Panc1 (cell line): ENCODE data around the gene ARFGAP1. TPM values are rescaled to one million over a fixed set of nuclear protein-coding genes. Genes with fewer than 3 reads are reported as not detected.

Experiments used
- ATAC-seq: fragments of 200-7000 bp; cut with Tn5 transposase; 2 replicates; pipeline ENCODE4 v1.9.1; 2020; ENCODE audit warnings: mild to moderate bottlenecking, moderate library complexity
- BruUV-seq: library from RNA; stranded (reverse); fragments of 400-500 nt; replicated peaks from 2 replicates; lab custom pipeline; 2021; lab: Mats Ljungman, UMichigan
- CTCF ChIA-PET: fragments of 300-600 bp; sonication (Branson Sonifier 250); formaldehyde crosslinking; loops from one replicate; lab custom pipeline; 2022; ENCODE audit warnings: antibody characterized with exemption; lab: Charles Lee
- POLR2A ChIA-PET: fragments of 300-600 bp; sonication (Branson Sonifier 250); formaldehyde crosslinking; loops from one replicate; lab custom pipeline; 2022; ENCODE audit warnings: antibody characterized with exemption; lab: Charles Lee
- DNase-seq: peaks from one replicate; pipeline ENCODE4 v3.0.0-alpha.2; 2010; ENCODE audit warnings: low read depth, low spot score
- H3K27ac ChIP-seq: 2 replicates; pipeline ENCODE4 v1.5.1; 2011; ENCODE audit warnings: mild to moderate bottlenecking, low read length, inconsistent platforms
- H3K27me3 ChIP-seq: fragments of 200-500 bp; sonication (Bioruptor generic); 2 replicates; pipeline ENCODE4 v1.6.0; 2014; ENCODE audit warnings: low read length, inconsistent platforms; ENCODE audit not compliant: control insufficient read depth, insufficient read depth
- H3K36me3 ChIP-seq: fragments of 200-500 bp; sonication (Bioruptor generic); 2 replicates; pipeline ENCODE4 v1.5.1; 2014; ENCODE audit warnings: inconsistent platforms, mild to moderate bottlenecking, low read length, moderate library complexity; ENCODE audit not compliant: control insufficient read depth, insufficient read depth
- H3K4me1 ChIP-seq: 2 replicates; pipeline ENCODE4 v1.5.1; 2011; ENCODE audit warnings: inconsistent platforms, mild to moderate bottlenecking, low read length, moderate library complexity; ENCODE audit not compliant: control insufficient read depth, insufficient read depth
- H3K4me3 ChIP-seq, 2 experiments: 2 replicates each; pipeline ENCODE4 v1.5.1; 2011 to 2012; ENCODE audit warnings: low read depth in 2 of 2, low read length in 2 of 2, mild to moderate bottlenecking in 2 of 2, inconsistent platforms in 1 of 2, moderate library complexity in 1 of 2
- H3K9me3 ChIP-seq: fragments of 200-500 bp; sonication (Bioruptor generic); 2 replicates; pipeline ENCODE4 v1.5.1; 2014; ENCODE audit warnings: low read depth, mild to moderate bottlenecking, inconsistent platforms, low read length, moderate library complexity; ENCODE audit not compliant: control insufficient read depth, insufficient read depth
- CTCF ChIP-seq: fragments of 450-650 bp; IDR thresholded peaks from 2 replicates; pipeline ENCODE4 v1.5.1; 2017; ENCODE audit warnings: mild to moderate bottlenecking
- POLR2AphosphoS5 ChIP-seq: IDR thresholded peaks from 2 replicates; pipeline ENCODE4 v1.6.1; 2012; ENCODE audit warnings: mild to moderate bottlenecking, low read depth, low read length, moderate library complexity
- REST ChIP-seq, 2 experiments: IDR thresholded peaks; 2 replicates each; pipeline ENCODE4 v1.6.1; 2011 to 2012; ENCODE audit warnings: low read depth in 2 of 2, control low read depth in 1 of 2, low read length in 1 of 2, mild to moderate bottlenecking in 1 of 2, moderate library complexity in 1 of 2; ENCODE audit not compliant: insufficient read depth in 1 of 2
- SIN3A ChIP-seq: IDR thresholded peaks from 2 replicates; pipeline ENCODE4 v1.6.1; 2012; ENCODE audit warnings: low read depth, mild to moderate bottlenecking, low read length, moderate library complexity, borderline replicate concordance; ENCODE audit not compliant: insufficient read depth
- TCF7L2 ChIP-seq: IDR thresholded peaks from 2 replicates; pipeline ENCODE4 v1.6.1; 2011; ENCODE audit warnings: mild to moderate bottlenecking, low read depth, low read length, inconsistent platforms
- in situ Hi-C: cut with HindIII; loops from 2 replicates; pipeline ENCODE4 v1.10.0; 2016; ENCODE audit warnings: low sequenced_read_pairs, low pct_unique_long_range_greater_than_20kb
- intact Hi-C: fragments of 100-400 bp; cut with micrococcal nuclease; formaldehyde crosslinking; loops from one replicate; pipeline ENCODE4 v1.10.0; 2022; ENCODE audit not compliant: unreplicated experiment
- total RNA-seq: library from RNA; stranded (reverse); gene quantifications from one replicate; pipeline ENCODE4 v1.2.1, GENCODE V29; 2021; ENCODE audit not compliant: unreplicated experiment

ARFGAP1 gene
- total RNA-seq, 1 experiment from 2014 or later: 110 TPM

GRCh38 chr20:63314015-63314471 is 41.4 kb downstream of the ARFGAP1 start:
- in situ Hi-C loops (no loop called here), intact Hi-C loops (no loop called here)
- Histone ChIP-seq H3K27ac (no peak overlapping the region), H3K9me3 (no peaks in the 10 kb centered on the region), H3K4me3 (no peak overlapping the region), H3K4me1 (no peaks in the 10 kb centered on the region; the same call in none of the 2 replicates), H3K36me3 (no peaks in the 10 kb centered on the region), H3K27me3 (no peaks in the 10 kb centered on the region)
- no TSS peak for BruUV-seq
- DNase-seq (no peak), ATAC-seq (no peak)
- CTCF ChIA-PET: no interaction called here
- TF ChIP-seq TCF7L2 (no peak), CTCF (no peak), SIN3A (no peak), REST (IDR thresholded peaks at IDR 0.05; ENCODE audit: insufficient read depth in 1 of 2, low read depth in 2 of 2, low read length in 1 of 2) (no peak), POLR2AphosphoS5 (no peak)
- POLR2A ChIA-PET: no interaction called here

GRCh38 chr20:63314566-63315239 is 42.1 kb downstream of the ARFGAP1 start:
- BruUV-seq: no TSS peak
- CTCF ChIA-PET: no interaction called here
- TF ChIP-seq SIN3A (no peak), TCF7L2 (no peak), CTCF (no peak), POLR2AphosphoS5 (no peak), REST (IDR thresholded peaks at IDR 0.05; ENCODE audit: insufficient read depth in 1 of 2, low read depth in 2 of 2, low read length in 1 of 2) (no peak)
- Histone ChIP-seq H3K36me3 (no peaks in the 10 kb centered on the region), H3K27me3 (no peaks in the 10 kb centered on the region), H3K4me1 (no peaks in the 10 kb centered on the region; the same call in none of the 2 replicates), H3K9me3 (no peaks in the 10 kb centered on the region), H3K4me3 (no peak overlapping the region), H3K27ac (no peak overlapping the region)
- POLR2A ChIA-PET: no interaction called here
- intact Hi-C loops (no loop called here), in situ Hi-C loops (no loop called here)
- no peak for DNase-seq
- no peak for ATAC-seq
